ENCODE data around the gene PIGN. TPM values are rescaled to one million over a fixed set of nuclear protein-coding genes. Genes with fewer than 3 reads are reported as not detected.

Gene PIGN
- polyA plus RNA-seq, 4 donors: 2.2 to 21.4 (median 5.7) TPM

DNA sequence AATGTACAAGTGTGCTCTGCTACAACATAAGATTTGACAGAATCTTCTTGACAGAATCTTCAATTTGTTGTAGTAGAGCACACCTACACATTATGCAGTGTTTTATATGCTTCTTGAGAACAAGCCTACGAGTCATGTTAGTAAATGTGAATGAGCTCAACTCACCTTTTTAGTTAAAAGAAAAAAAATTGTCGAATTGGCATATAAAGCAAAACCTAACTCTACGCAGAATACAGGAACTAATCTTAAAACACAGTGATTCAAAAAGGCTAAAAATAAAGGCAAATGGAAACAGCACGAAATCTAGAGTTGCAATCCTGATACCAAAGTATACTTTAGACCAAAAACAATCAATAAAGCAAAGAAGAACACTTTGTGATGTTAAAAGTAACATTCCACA, 87.9 kb downstream of the PIGN start:
- H3K27ac ChIP-seq (ENCODE audit: low read depth in 1 of 3, low read length in 2 of 3): no peak overlapping the region
- H3K4me3 ChIP-seq (ENCODE audit: low read depth in 1 of 3, low read length in 3 of 3): no peak overlapping the region
- DNase-seq (no peak), FAIRE-seq (no peak)
- no peaks in the 10 kb centered on the region for H3K4me1 ChIP-seq (ENCODE audit: control insufficient read depth in 3 of 3, insufficient read depth in 2 of 3, low read depth in 1 of 3, low read length in 2 of 3)
- H3K9me3 ChIP-seq (ENCODE audit: control insufficient read depth in 2 of 2, insufficient read depth in 1 of 2, low read depth in 1 of 2, low read length in 1 of 2): peaks cover 0 to 3% of the 10 kb centered on the region in 2 donors
- WGBS, 3 donors: 93 to 98% (median 98%) methylated on average over 4 of the region's 4 CpGs
- peaks cover 0 to 9% (median 2%) of the 10 kb centered on the region in 3 donors for H3K36me3 ChIP-seq (ENCODE audit: control insufficient read depth in 3 of 3, insufficient read depth in 2 of 3, low read depth in 1 of 3, low read length in 3 of 3)
- no peaks in the 10 kb centered on the region for H3K27me3 ChIP-seq (ENCODE audit: control insufficient read depth in 3 of 3, insufficient read depth in 3 of 3, low read length in 3 of 3)

DNA sequence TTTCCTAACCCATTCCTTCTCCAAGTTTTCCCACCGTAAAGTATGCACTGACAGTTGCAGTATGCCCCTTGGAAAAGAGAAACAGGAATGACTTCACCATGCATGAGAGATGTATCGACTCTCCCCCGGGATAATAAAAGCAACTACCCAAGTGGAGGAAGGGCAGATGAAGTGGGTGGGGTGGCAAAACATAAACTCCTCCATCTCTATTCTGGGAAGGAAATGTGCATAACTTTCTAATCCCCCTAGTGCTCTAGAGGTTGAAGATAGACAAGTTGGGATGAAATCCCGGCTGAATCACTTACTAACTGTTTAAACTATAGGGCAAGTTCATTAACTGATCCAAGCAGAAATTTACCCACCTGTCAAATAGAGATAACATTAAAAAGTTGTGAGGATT, 89.2 kb downstream of the PIGN start:
- H3K4me1 ChIP-seq (ENCODE audit: control insufficient read depth in 3 of 3, insufficient read depth in 2 of 3, low read depth in 1 of 3, low read length in 2 of 3): no peaks in the 10 kb centered on the region
- H3K36me3 ChIP-seq (ENCODE audit: control insufficient read depth in 3 of 3, insufficient read depth in 2 of 3, low read depth in 1 of 3, low read length in 3 of 3): peaks cover 0 to 9% (median 0%) of the 10 kb centered on the region in 3 donors
- DNase-seq (no peak), FAIRE-seq (no peak)
- H3K9me3 ChIP-seq (ENCODE audit: control insufficient read depth in 2 of 2, insufficient read depth in 1 of 2, low read depth in 1 of 2, low read length in 1 of 2): peaks cover 0 to 3% of the 10 kb centered on the region in 2 donors
- WGBS, 3 donors: 95 to 98% (median 96%) methylated on average over 4 of the region's 4 CpGs
- H3K27ac ChIP-seq (ENCODE audit: low read depth in 1 of 3, low read length in 2 of 3): no peak overlapping the region
- no peak overlapping the region for H3K4me3 ChIP-seq (ENCODE audit: low read depth in 1 of 3, low read length in 3 of 3)
- no peaks in the 10 kb centered on the region for H3K27me3 ChIP-seq (ENCODE audit: control insufficient read depth in 3 of 3, insufficient read depth in 3 of 3, low read length in 3 of 3)

DNA sequence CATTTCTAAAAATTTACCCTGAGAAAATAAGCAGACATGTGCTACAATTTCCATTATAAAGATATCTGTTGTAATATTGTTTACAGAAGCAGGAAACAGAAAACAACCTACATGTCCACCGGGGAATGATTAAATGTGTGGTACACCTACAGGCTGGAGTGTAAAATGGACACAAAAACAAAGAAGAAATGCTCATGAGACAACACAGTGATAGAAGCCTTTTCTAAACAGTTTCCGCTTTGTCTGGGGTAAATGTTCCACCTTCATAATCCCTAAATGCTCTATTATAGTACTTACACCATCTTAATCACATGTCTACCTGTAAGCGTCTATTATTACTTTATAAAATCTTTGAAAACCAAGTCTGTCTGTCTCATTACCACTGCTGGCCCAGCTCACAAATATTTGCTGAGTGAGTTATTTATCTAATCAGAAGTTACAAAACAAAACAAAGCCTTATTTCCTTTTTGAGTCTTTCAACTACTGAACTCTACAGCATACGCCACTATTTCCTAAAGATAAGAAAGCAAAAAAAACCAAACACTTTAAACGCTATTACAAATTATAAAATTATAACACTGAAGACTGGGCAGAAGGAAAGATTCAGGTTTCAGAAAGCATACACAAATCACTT, 95.3 kb downstream of the PIGN start:
- no peak overlapping the region for H3K4me3 ChIP-seq (ENCODE audit: low read depth in 1 of 3, low read length in 3 of 3)
- H3K27me3 ChIP-seq (ENCODE audit: control insufficient read depth in 3 of 3, insufficient read depth in 3 of 3, low read length in 3 of 3): no peaks in the 10 kb centered on the region
- FAIRE-seq (no peak), DNase-seq (no peak)
- H3K4me1 ChIP-seq (ENCODE audit: control insufficient read depth in 3 of 3, insufficient read depth in 2 of 3, low read depth in 1 of 3, low read length in 2 of 3): no peaks in the 10 kb centered on the region
- H3K9me3 ChIP-seq (ENCODE audit: control insufficient read depth in 2 of 2, insufficient read depth in 1 of 2, low read depth in 1 of 2, low read length in 1 of 2): no peaks in the 10 kb centered on the region
- H3K27ac ChIP-seq (ENCODE audit: low read depth in 1 of 3, low read length in 2 of 3): no peak overlapping the region
- WGBS, 3 donors: 65 to 75% (median 71%) methylated on average over 5 of the region's 5 CpGs
- no peaks in the 10 kb centered on the region for H3K36me3 ChIP-seq (ENCODE audit: control insufficient read depth in 3 of 3, insufficient read depth in 2 of 3, low read depth in 1 of 3, low read length in 3 of 3)

DNA sequence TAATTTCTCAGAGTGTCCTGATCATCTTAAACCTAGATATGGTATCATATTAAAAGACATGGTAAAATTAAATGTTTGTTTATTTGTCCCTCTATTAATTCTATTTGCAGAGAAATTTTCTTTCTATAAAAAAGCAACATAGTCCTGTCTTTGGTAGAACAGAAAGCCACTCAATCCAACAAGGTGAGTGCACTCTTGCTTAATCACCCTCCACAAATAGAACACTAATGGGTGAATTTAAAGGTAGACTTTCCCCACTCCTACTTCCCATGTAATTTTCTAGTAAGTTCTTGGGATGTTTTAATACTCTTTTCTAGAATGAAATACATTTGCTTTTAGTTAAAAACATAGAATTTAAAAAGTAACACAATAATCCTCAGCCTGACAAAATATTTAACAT, 97.7 kb downstream of the PIGN start:
- Histone ChIP-seq H3K9me3 (ENCODE audit: control insufficient read depth in 2 of 2, insufficient read depth in 1 of 2, low read depth in 1 of 2, low read length in 1 of 2) (no peaks in the 10 kb centered on the region), H3K4me3 (ENCODE audit: low read depth in 1 of 3, low read length in 3 of 3) (no peak overlapping the region), H3K27ac (ENCODE audit: low read depth in 1 of 3, low read length in 2 of 3) (no peak overlapping the region), H3K27me3 (ENCODE audit: control insufficient read depth in 3 of 3, insufficient read depth in 3 of 3, low read length in 3 of 3) (no peaks in the 10 kb centered on the region), H3K4me1 (ENCODE audit: control insufficient read depth in 3 of 3, insufficient read depth in 2 of 3, low read depth in 1 of 3, low read length in 2 of 3) (no peaks in the 10 kb centered on the region), H3K36me3 (ENCODE audit: control insufficient read depth in 3 of 3, insufficient read depth in 2 of 3, low read depth in 1 of 3, low read length in 3 of 3) (peaks cover 0 to 4% (median 2%) of the 10 kb centered on the region in 3 donors)
- DNase-seq: no peak
- no peak for FAIRE-seq

DNA sequence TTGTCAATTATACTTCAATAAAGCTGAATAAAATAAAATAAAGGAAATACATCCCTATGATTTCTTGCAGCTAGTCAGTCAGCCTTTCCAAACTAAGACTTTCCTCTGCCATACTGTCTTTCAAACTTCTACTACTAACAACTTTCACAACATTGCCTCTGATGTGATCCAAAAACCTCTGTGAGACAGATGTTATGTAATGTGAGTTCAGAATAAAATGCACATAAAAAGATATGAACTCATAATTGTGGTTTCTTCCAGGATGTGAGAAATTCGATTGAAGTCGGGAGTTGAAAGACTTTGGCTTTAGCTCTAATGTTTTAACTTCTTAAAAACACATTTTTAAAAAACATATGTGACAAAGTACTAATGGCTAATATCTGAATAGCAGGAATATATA, 98.7 kb downstream of the PIGN start:
- H3K27me3 ChIP-seq (ENCODE audit: control insufficient read depth in 3 of 3, insufficient read depth in 3 of 3, low read length in 3 of 3): no peaks in the 10 kb centered on the region
- WGBS, 3 donors: 78 to 80% (median 78%) methylated on average over 2 of the region's 2 CpGs
- H3K27ac ChIP-seq (ENCODE audit: low read depth in 1 of 3, low read length in 2 of 3): no peak overlapping the region
- no peak for FAIRE-seq
- no peak for DNase-seq
- no peaks in the 10 kb centered on the region for H3K4me1 ChIP-seq (ENCODE audit: control insufficient read depth in 3 of 3, insufficient read depth in 2 of 3, low read depth in 1 of 3, low read length in 2 of 3)
- H3K9me3 ChIP-seq (ENCODE audit: control insufficient read depth in 2 of 2, insufficient read depth in 1 of 2, low read depth in 1 of 2, low read length in 1 of 2): no peaks in the 10 kb centered on the region
- H3K4me3 ChIP-seq (ENCODE audit: low read depth in 1 of 3, low read length in 3 of 3): no peak overlapping the region
- peaks cover 0 to 4% (median 2%) of the 10 kb centered on the region in 3 donors for H3K36me3 ChIP-seq (ENCODE audit: control insufficient read depth in 3 of 3, insufficient read depth in 2 of 3, low read depth in 1 of 3, low read length in 3 of 3)

DNA sequence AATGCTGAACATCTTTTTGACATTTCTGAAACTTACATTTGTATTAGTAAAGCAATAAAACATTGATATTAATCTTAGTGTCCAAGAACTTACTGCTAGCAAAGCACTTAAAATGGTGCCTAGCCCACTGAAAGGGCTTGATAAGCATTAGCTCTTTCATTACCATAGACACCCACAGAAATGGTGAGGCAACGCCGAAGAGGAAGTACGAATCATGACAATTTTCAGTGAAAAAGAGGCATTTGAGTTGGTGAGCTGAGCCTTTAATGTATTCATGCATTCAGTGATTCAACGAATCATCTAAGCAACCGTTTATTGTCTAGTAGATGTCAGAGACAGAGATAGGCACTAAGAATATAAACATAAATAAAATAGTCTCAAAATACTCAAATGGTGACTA, 101.1 kb downstream of the PIGN start:
- Histone ChIP-seq H3K9me3 (ENCODE audit: control insufficient read depth in 2 of 2, insufficient read depth in 1 of 2, low read depth in 1 of 2, low read length in 1 of 2) (no peaks in the 10 kb centered on the region), H3K27me3 (ENCODE audit: control insufficient read depth in 3 of 3, insufficient read depth in 3 of 3, low read length in 3 of 3) (no peaks in the 10 kb centered on the region), H3K27ac (ENCODE audit: low read depth in 1 of 3, low read length in 2 of 3) (no peak overlapping the region), H3K36me3 (ENCODE audit: control insufficient read depth in 3 of 3, insufficient read depth in 2 of 3, low read depth in 1 of 3, low read length in 3 of 3) (peaks cover 0 to 5% (median 4%) of the 10 kb centered on the region in 3 donors), H3K4me1 (ENCODE audit: control insufficient read depth in 3 of 3, insufficient read depth in 2 of 3, low read depth in 1 of 3, low read length in 2 of 3) (no peaks in the 10 kb centered on the region), H3K4me3 (ENCODE audit: low read depth in 1 of 3, low read length in 3 of 3) (no peak overlapping the region)
- WGBS, 3 donors: 91 to 95% (median 91%) methylated on average over 5 of the region's 5 CpGs
- FAIRE-seq (no peak), DNase-seq (no peak)

DNA sequence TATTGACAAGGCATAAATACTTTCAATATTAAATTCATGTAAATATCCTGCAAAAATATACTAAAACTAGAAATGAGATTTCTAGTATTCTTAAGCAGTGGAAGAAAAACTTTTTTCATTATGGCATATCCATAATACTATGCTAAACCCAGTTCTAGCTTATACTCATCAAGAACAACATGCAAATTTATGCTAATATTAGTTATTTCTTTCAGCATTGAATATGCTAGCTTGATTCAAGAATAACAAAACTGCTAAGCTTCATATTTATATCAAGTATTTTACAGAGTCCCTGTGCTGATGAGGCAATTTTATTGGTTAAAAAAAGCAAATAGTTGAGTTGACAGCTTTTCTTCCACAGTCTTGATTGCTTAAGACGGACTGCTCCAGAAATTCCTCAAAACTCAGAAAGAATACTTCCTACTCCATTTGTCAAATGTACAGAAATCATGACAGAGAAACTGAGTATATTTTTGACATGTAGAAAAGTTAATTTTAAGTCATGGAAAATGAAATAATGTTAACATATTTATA, 105.0 kb downstream of the PIGN start:
- H3K36me3 ChIP-seq (ENCODE audit: control insufficient read depth in 3 of 3, insufficient read depth in 2 of 3, low read depth in 1 of 3, low read length in 3 of 3): peaks cover 0 to 5% (median 4%) of the 10 kb centered on the region in 3 donors
- H3K27ac ChIP-seq (ENCODE audit: low read depth in 1 of 3, low read length in 2 of 3): no peak overlapping the region
- no peaks in the 10 kb centered on the region for H3K27me3 ChIP-seq (ENCODE audit: control insufficient read depth in 3 of 3, insufficient read depth in 3 of 3, low read length in 3 of 3)
- DNase-seq (no peak), FAIRE-seq (peak; percentile 82)
- H3K4me3 ChIP-seq (ENCODE audit: low read depth in 1 of 3, low read length in 3 of 3): no peak overlapping the region
- H3K4me1 ChIP-seq (ENCODE audit: control insufficient read depth in 3 of 3, insufficient read depth in 2 of 3, low read depth in 1 of 3, low read length in 2 of 3): no peaks in the 10 kb centered on the region
- WGBS, 3 donors: 87 to 100% (median 97%) methylated on average over 1 of the region's 1 CpG
- no peaks in the 10 kb centered on the region for H3K9me3 ChIP-seq (ENCODE audit: control insufficient read depth in 2 of 2, insufficient read depth in 1 of 2, low read depth in 1 of 2, low read length in 1 of 2)

DNA sequence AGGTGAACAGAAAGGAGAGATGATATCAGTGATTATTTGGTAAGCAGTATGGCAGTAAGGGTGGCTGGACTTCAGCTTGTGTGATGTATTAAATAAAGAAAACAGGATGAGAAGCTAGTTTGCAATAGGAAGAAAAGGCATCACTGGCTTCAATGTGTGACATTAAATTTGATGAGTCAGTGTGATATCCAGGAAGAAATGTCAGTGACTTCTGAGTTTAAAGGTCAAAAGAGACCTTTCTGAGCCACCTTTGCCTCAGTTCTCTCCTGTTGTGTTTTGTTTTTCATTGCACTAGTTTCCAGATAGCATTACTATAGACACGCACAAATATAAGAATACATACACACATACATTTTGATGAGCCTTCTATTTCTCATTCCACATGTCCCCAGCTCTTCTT, 105.6 kb downstream of the PIGN start:
- 92 to 97% (median 96%) methylated on average over 1 of the region's 1 CpG for WGBS, 3 donors
- FAIRE-seq: no peak
- Histone ChIP-seq H3K36me3 (ENCODE audit: control insufficient read depth in 3 of 3, insufficient read depth in 2 of 3, low read depth in 1 of 3, low read length in 3 of 3) (peaks cover 0 to 5% (median 2%) of the 10 kb centered on the region in 3 donors), H3K4me1 (ENCODE audit: control insufficient read depth in 3 of 3, insufficient read depth in 2 of 3, low read depth in 1 of 3, low read length in 2 of 3) (no peaks in the 10 kb centered on the region), H3K9me3 (ENCODE audit: control insufficient read depth in 2 of 2, insufficient read depth in 1 of 2, low read depth in 1 of 2, low read length in 1 of 2) (no peaks in the 10 kb centered on the region), H3K4me3 (ENCODE audit: low read depth in 1 of 3, low read length in 3 of 3) (no peak overlapping the region), H3K27ac (ENCODE audit: low read depth in 1 of 3, low read length in 2 of 3) (no peak overlapping the region), H3K27me3 (ENCODE audit: control insufficient read depth in 3 of 3, insufficient read depth in 3 of 3, low read length in 3 of 3) (no peaks in the 10 kb centered on the region)
- DNase-seq: peak in 1 of 2 donors; percentile 49
